Limb (tissue), 2 donors: ENCODE measurements around the gene DHX57.
"Not testable (repeated sequence)": the region's sequence is repeated elsewhere in the genome, so short reads cannot be mapped to it uniquely, and the experiment has no call there.

Experiments used
- DNase-seq, 2 donors: peaks; one replicate each; pipeline ENCODE4 v3.0.0-alpha.2; 2016; ENCODE audit errors: extremely low spot score in 2 of 2

DHX57 gene

GRCh38 chr2:38866773-38867443, 8.8 kb downstream of the DHX57 start:
- DNase-seq, result no peak

- no peak for DNase-seq
Observed at GRCh38 chr2:38863061-38863695, 12.6 kb downstream of the DHX57 start.

- no peak for DNase-seq
Observed at GRCh38 chr2:38862476-38862875, 13.3 kb downstream of the DHX57 start.

GRCh38 chr2:38856165-38856564, 19.6 kb downstream of the DHX57 start:
- no peak for DNase-seq

- DNase-seq, result no peak
Observed at GRCh38 chr2:38850045-38850444, 25.7 kb downstream of the DHX57 start.

- no peak for DNase-seq
Observed at GRCh38 chr2:38836791-38837190, 38.9 kb downstream of the DHX57 start.

- no peak for DNase-seq
Observed at GRCh38 chr2:38835990-38836389, 39.7 kb downstream of the DHX57 start.

- no peak for DNase-seq
Observed at GRCh38 chr2:38835015-38835601, 40.6 kb downstream of the DHX57 start.

GRCh38 chr2:38830526-38831159, 45.1 kb downstream of the DHX57 start:
- DNase-seq, result no peak

- DNase-seq, result no peak
Observed at GRCh38 chr2:38829971-38830370, 45.8 kb downstream of the DHX57 start.

GRCh38 chr2:38828460-38828859, 47.3 kb downstream of the DHX57 start:
- no peak for DNase-seq

- DNase-seq, result not testable (repeated sequence)
Observed at GRCh38 chr2:38827539-38828145, 48.1 kb downstream of the DHX57 start.

GRCh38 chr2:38825956-38826355, 49.8 kb downstream of the DHX57 start:
- DNase-seq, result no peak

- no peak for DNase-seq
Observed at GRCh38 chr2:38824906-38825305, 50.8 kb downstream of the DHX57 start.

GRCh38 chr2:38823386-38823785, 52.3 kb downstream of the DHX57 start:
- DNase-seq, result no peak

- DNase-seq, result no peak
Observed at GRCh38 chr2:38818565-38818964, 57.2 kb downstream of the DHX57 start.

GRCh38 chr2:38815936-38816335, 59.8 kb downstream of the DHX57 start:
- DNase-seq, result no peak

GRCh38 chr2:38810488-38810887, 65.2 kb downstream of the DHX57 start:
- no peak for DNase-seq

GRCh38 chr2:38808677-38809076, 67.1 kb downstream of the DHX57 start:
- DNase-seq, result no peak

GRCh38 chr2:38806733-38807059, 69.0 kb downstream of the DHX57 start:
- no peak for DNase-seq

GRCh38 chr2:38806015-38806732, 69.6 kb downstream of the DHX57 start:
- DNase-seq, result no peak

- DNase-seq, result no peak
Observed at GRCh38 chr2:38797953-38798352, 77.8 kb downstream of the DHX57 start.
